Heart left ventricle (tissue), 16 donors: ENCODE measurements around the gene TANC2. TPM values are rescaled to one million over a fixed set of nuclear protein-coding genes. Genes with fewer than 3 reads are reported as not detected.

Source experiments
- ATAC-seq, 4 donors: fragments of 200-7000 bp; cut with Tn5 transposase; one replicate each; pipeline ENCODE4 v1.9.1; 2020 to 2022; ENCODE audit warnings: moderate library complexity in 4 of 4, mild to moderate bottlenecking in 3 of 4, moderate number of reproducible peaks in 1 of 4
- DNase-seq, 5 donors: peaks; one replicate each; pipeline ENCODE4 v3.0.0-alpha.2; 2020
- H3K27ac ChIP-seq, 12 donors: fragments of 200-600 bp; sonication (generic) in 4 of 12; one replicate each; pipeline versions ENCODE4 v1.5.0 to v1.8.0; 2016 to 2022; ENCODE audit warnings: mild to moderate bottlenecking in 2 of 12
- H3K27me3 ChIP-seq, 9 donors: fragments of 200-600 bp; sonication (generic) in 2 of 9; one replicate each; pipeline versions ENCODE4 v1.5.1 to v1.8.0; 2016 to 2022; ENCODE audit warnings: mild to moderate bottlenecking in 3 of 9
- H3K36me3 ChIP-seq, 9 donors: fragments of 200-600 bp; sonication (generic) in 2 of 9; one replicate each; pipeline versions ENCODE4 v1.5.0 to v1.8.0; 2018 to 2022; ENCODE audit warnings: mild to moderate bottlenecking in 2 of 9
- H3K4me1 ChIP-seq, 12 donors: fragments of 200-600 bp; sonication (generic) in 4 of 12; one replicate each; pipeline versions ENCODE4 v1.5.0 to v1.8.0; 2016 to 2022; ENCODE audit warnings: mild to moderate bottlenecking in 3 of 12
- H3K4me3 ChIP-seq, 12 donors: fragments of 200-600 bp; sonication (generic) in 4 of 12; one replicate each; pipeline versions ENCODE4 v1.5.0 to v1.8.0; 2017 to 2022; ENCODE audit warnings: mild to moderate bottlenecking in 9 of 12, moderate library complexity in 4 of 12
- H3K9me3 ChIP-seq, 12 donors: fragments of 200-600 bp; sonication (generic) in 4 of 12; one replicate each; pipeline versions ENCODE4 v1.5.0 to v1.8.0; 2016 to 2022; ENCODE audit warnings: mild to moderate bottlenecking in 1 of 12
- CTCF ChIP-seq, 12 donors: fragments of 200-600 bp; sonication (generic) in 4 of 12; IDR thresholded peaks; one replicate each; pipeline versions ENCODE4 v1.5.0 to v1.8.0; 2018 to 2022; ENCODE audit warnings: antibody characterized with exemption in 12 of 12, mild to moderate bottlenecking in 5 of 12
- POLR2A ChIP-seq, 2 donors: fragments of 450-650 bp; IDR thresholded peaks; one replicate each; pipeline ENCODE4 v1.6.1; 2017; ENCODE audit warnings: antibody characterized with exemption in 2 of 2, mild to moderate bottlenecking in 2 of 2, moderate library complexity in 2 of 2
- WGBS, 4 donors: extraction: QIAGEN DNeasy Blood & Tissue Kit in 2 of 4; methylation state at CpG; one replicate each; pipeline versions ENCODE4 v1.1.5 to v1.1.7; 2013 to 2018; 5-methylcytosine and 5-hydroxymethylcytosine counted together
- intact Hi-C, 10 donors: fragments of 100-400 bp; cut with DNase I; formaldehyde crosslinking; loops; one replicate each; pipeline versions ENCODE4 v1.11.1 to v1.14.2; 2022
- microRNA counts, 2 donors: library from miRNA; unstranded; fragments of <30 nt; microRNA quantifications; one replicate each; lab custom pipeline; 2016
- microRNA-seq, 4 donors: library from miRNA; unstranded; fragments of <30 nt; microRNA quantifications; one replicate each; pipeline versions ENCODE4 to v1.2.0, GENCODE V29; 2017 to 2020
- polyA plus RNA-seq, 2 donors: library from polyadenylated mRNA; stranded (reverse); fragments of 200-250 nt; gene quantifications; one replicate each; pipeline ENCODE4 v1.2.3, GENCODE V29; 2013
- total RNA-seq, 9 donors: library from RNA; depleted of rRNA in 2 of 9; stranded (reverse); fragments of >200 nt in 2 of 9; fragmentation: NEBNext Ultra II Directional in 3 of 9; extraction: Animal tissue kit (Norgen Biotek cat#: 25700) in 3 of 9; gene quantifications; one replicate each; pipeline versions ENCODE4 v1.1.0 to v1.2.4, GENCODE V29; 2016 to 2023
- donor health status: ischemic (EF 13 %, LVEDD 7.1; RV severe dilation, severe dysfunction).
- donor health status: healthy with polysubstance abuse.
- donor health status: DM: no; HTN: yes; CAD: no.
- donor health status: DM: no; HTN: no; CAD: no.
- donor health status: ischemic (EF 25% LVEDD 6.9; RV normal size, moderate dysfunction).
- donor health status: ischemic (EF 25% LVEDD 5.7; RV mildly dilated, moderate dysfunction).
- donor health status: healthy.
- donor health status: DM: yes; HTN: yes; CAD: no.
- donor health status: ischemic (EF 35%, LVEDD 5.7; RV mildly dilated, moderate dysfunction).
- donor health status: nonischemic (EF 11% LVEDD 7.7; RV severe dilation, severe dysfunction).
- donor health status: DM: yes; HTN: yes; CAD: no.
- donor health status: PGD.
- donor health status: ischemic (EF 29% LVEDD 5.4; RV normal size, mild dysfunction).
- donor health status: nonischemic (EF 23%, LVEDD 6.1; RV moderate dilation, normal function).

Gene TANC2
- total and polyA plus RNA-seq, 11 donors, result 2.3 to 19.1 (median 7.5) TPM

GRCh38 chr17:63001689-63002394 lies 35.8 kb downstream of the TANC2 start:
- Histone ChIP-seq H3K27ac (no peak overlapping the region), H3K4me1 (peaks cover 0 to 6% (median 0%) of the 10 kb centered on the region in 12 donors), H3K4me3 (no peak overlapping the region), H3K36me3 (no peaks in the 10 kb centered on the region), H3K27me3 (no peaks in the 10 kb centered on the region), H3K9me3 (no peaks in the 10 kb centered on the region)
- intact Hi-C loops, result no loop called here
- 95 to 98% (median 96%) methylated on average over 5 of the region's 5 CpGs for WGBS, 4 donors
- no peak for TF ChIP-seq POLR2A (IDR thresholded peaks at IDR 0.05)
- TF ChIP-seq CTCF (IDR thresholded peaks at IDR 0.05), result no peak
- no peak for ATAC-seq
- no peak for DNase-seq

GRCh38 chr17:63002625-63003024 lies 36.6 kb downstream of the TANC2 start:
- intact Hi-C loops, result no loop called here
- no peak for DNase-seq
- TF ChIP-seq POLR2A (IDR thresholded peaks at IDR 0.05), result no peak
- TF ChIP-seq CTCF (IDR thresholded peaks at IDR 0.05), result no peak
- 97 to 100% (median 98%) methylated on average over 2 of the region's 2 CpGs for WGBS, 4 donors
- Histone ChIP-seq H3K36me3 (no peaks in the 10 kb centered on the region), H3K4me3 (no peak overlapping the region), H3K4me1 (peaks cover 0 to 6% (median 0%) of the 10 kb centered on the region in 12 donors), H3K27ac (no peak overlapping the region), H3K27me3 (no peaks in the 10 kb centered on the region), H3K9me3 (no peaks in the 10 kb centered on the region)
- ATAC-seq, result no peak

- H3K4me3 ChIP-seq, result no peak overlapping the region
- ATAC-seq (no peak), DNase-seq (no peak)
- intact Hi-C loops, result no loop called here
- peaks cover 0 to 11% (median 0%) of the 10 kb centered on the region in 12 donors for H3K9me3 ChIP-seq
- TF ChIP-seq CTCF (IDR thresholded peaks at IDR 0.05) (no peak), POLR2A (IDR thresholded peaks at IDR 0.05) (no peak)
- WGBS, 4 donors, result 86 to 92% (median 89%) methylated on average over 4 of the region's 4 CpGs
- no peaks in the 10 kb centered on the region for H3K27me3 ChIP-seq
- no peaks in the 10 kb centered on the region for H3K4me1 ChIP-seq
- no peak overlapping the region for H3K27ac ChIP-seq
- H3K36me3 ChIP-seq, result peaks cover 0 to 5% (median 0%) of the 10 kb centered on the region in 9 donors
Measured at GRCh38 chr17:63015824-63016223, 49.8 kb downstream of the TANC2 start.

MicroRNAs within 50 kb of the gene (microRNA counts, 767-probe panel; counts per million panel counts)
- 0 to 71.6 counts per million in 2 donors for microRNA hsa-miR-633 (lab: Ali Mortazavi, UCI)

Small RNA genes within 50 kb of the gene (microRNA-seq; reads per million reads assigned to microRNA genes)
- 0 reads per million in 4 donors for gene MIR633

Other genes starting within 250 kb of the TANC2 start
- gene MARCHF10, start 157.9 kb upstream of the TANC2 start, total RNA-seq, result not detected
- gene MARCHF10, start 157.9 kb upstream of the TANC2 start, polyA plus RNA-seq, result not detected